ENCODE results near the gene ZNF132. TPM values are rescaled to one million over a fixed set of nuclear protein-coding genes. Genes with fewer than 3 reads are reported as not detected.

The ZNF132 gene
- total and polyA plus RNA-seq, 9 of the 15 experiments (the other 6 are each of a cell fraction or from before 2014, with no cell fraction given): 0.03 to 0.42 (median 0.10) TPM; not detected in 5

GRCh38 chr19:58407658-58408151, 32.2 kb downstream of the ZNF132 start:
- intact Hi-C loops (cut with micrococcal nuclease) (loop anchor here (1.0 to 10.0 kb wide), 5 partner anchors 60 to 183 kb away; partner anchors contain the start of genes ZBTB45, ZNF324, ZNF544 and ZNF8), in situ Hi-C loops (cut with MboI) (no loop called here)
- Histone ChIP-seq H3K4me2 (ENCODE audit: insufficient read depth, low read length) (peak overlapping the region; percentile 94), H4K20me1 (replicated peaks; ENCODE audit: control insufficient read depth, insufficient read depth, low read length) (no peaks in the 10 kb centered on the region), H3K36me3 (ENCODE audit: control insufficient read depth, insufficient read depth, low read length) (peaks cover 19% of the 10 kb centered on the region; the same call in 2 of the 3 replicates), H3K4me1 (replicated peaks in 1 of 2; ENCODE audit: control insufficient read depth in 2 of 2, insufficient read depth in 2 of 2, low read length in 2 of 2) (peaks cover 24 to 40% of the 10 kb centered on the region in 2 experiments), H3K27me3 (ENCODE audit: control insufficient read depth in 2 of 2, insufficient read depth in 2 of 2, low read length in 2 of 2) (no peaks in the 10 kb centered on the region), H3K27ac (ENCODE audit: extremely low read depth, low read depth, low read length) (peak overlapping the region; percentile 97), H2AFZ (ENCODE audit: low read depth, low read length) (peak overlapping the region; percentile 92), H3K4me3 (peak overlapping the region; percentile 87), H3K9me3 (replicated peaks; ENCODE audit: control insufficient read depth, insufficient read depth, low read depth, low read length) (no peaks in the 10 kb centered on the region), H3K9ac (ENCODE audit: insufficient read depth in 1 of 2, low read depth in 2 of 2, low read length in 2 of 2) (peak overlapping the region; percentile 94 to 97), H3K79me2 (ENCODE audit: control insufficient read depth, insufficient read depth, low read length) (peaks cover 50% of the 10 kb centered on the region), H3K9me1 (ENCODE audit: control insufficient read depth, insufficient read depth, low read length) (no peaks in the 10 kb centered on the region)
- DNase-seq (ENCODE audit: extremely low read depth in 1 of 4, low spot score in 3 of 4): peak in 1 of 4 experiments; percentile 59
- peak; percentile 63 for ATAC-seq
- ChIA-PET CTCF (ENCODE audit: low intra/inter-chr PET ratio) (interaction anchor here (1.1 kb wide), 1 partner anchor 111 kb away, joined by 3 read pairs; no protein-coding TSS in a partner anchor), POLR2A (interaction anchor here (0.9 to 1.4 kb wide), 7 partner anchors 9 to 111 kb away, joined by 3 to 7 read pairs (median 4); no protein-coding TSS in a partner anchor)
- FAIRE-seq: no peak
- TSS peak; percentile 92 for BruUV-seq (replicated peaks)
- WGBS (ENCODE audit: insufficient coverage, low coverage, missing lambda C conversion rate): 2% methylated on average over 22 of the region's 22 CpGs
- TF ChIP-seq MEF2A (IDR thresholded peaks at IDR 0.05; ENCODE audit: control insufficient read depth, low read depth, low read length) (no peak), ZNF707 (CRISPR knock-in tag; conservative IDR thresholded peaks at IDR 0.05) (no peak), SIN3B (IDR thresholded peaks at IDR 0.05; ENCODE audit: low read depth) (no peak), HLTF (IDR thresholded peaks at IDR 0.05) (no peak), FOSL1 (tag; conservative IDR thresholded peaks at IDR 0.05) (no peak), CSDE1 (IDR thresholded peaks at IDR 0.05) (no peak), ZNF740 (CRISPR knock-in tag; IDR thresholded peaks at IDR 0.05) (no peak), ZNF740 (tag; IDR thresholded peaks at IDR 0.05) (no peak; a peak in 1 of 4 replicates), KLF6 (CRISPR knock-in tag; IDR thresholded peaks at IDR 0.05; ENCODE audit: borderline replicate concordance) (no peak), MITF (IDR thresholded peaks at IDR 0.05) (0 out of 2 replicates have a peak, but pooled peaks have one; percentile 12), ZNF280B (CRISPR knock-in tag; IDR thresholded peaks at IDR 0.05) (no peak), TSHZ1 (CRISPR knock-in tag; IDR thresholded peaks at IDR 0.05) (no peak), SMAD3 (CRISPR knock-in tag; conservative IDR thresholded peaks at IDR 0.05) (no peak), TCF3 (CRISPR knock-in tag; IDR thresholded peaks at IDR 0.05) (0 out of 2 replicates have a peak, but pooled peaks have one; percentile 0), RBBP5 (IDR thresholded peaks at IDR 0.05; ENCODE audit: borderline replicate concordance, insufficient read depth, low read length, poor library complexity, severe bottlenecking) (no peak)

Measured in K562 (cell line).